Neural cell (in vitro differentiated cells): ENCODE measurements around the gene HMGXB4. TPM values are rescaled to one million over a fixed set of nuclear protein-coding genes. Genes with fewer than 3 reads are reported as not detected.

Source experiments
- H2AFZ ChIP-seq: fragments of 200-600, 300-800 bp; sonication (generic), shearing (Covaris generic); 2 replicates; pipeline ENCODE4 v1.6.0; 2014; ENCODE audit warnings: low read depth, mild to moderate bottlenecking, antibody characterized with exemption, low read length, moderate library complexity
- H3F3A ChIP-seq: fragments of 200-600 bp; shearing (Covaris generic); 2 replicates; pipeline ENCODE4 v1.6.1; 2016; ENCODE audit warnings: mild to moderate bottlenecking, moderate library complexity, mixed read lengths, antibody characterized with exemption, low read length; ENCODE audit not compliant: insufficient read depth, poor library complexity, severe bottlenecking
- H3K27ac ChIP-seq: fragments of 200-600, 300-800 bp; sonication (generic), shearing (Covaris generic); 2 replicates; pipeline ENCODE4 v1.5.1; 2014; ENCODE audit warnings: mild to moderate bottlenecking, low read length, moderate library complexity
- H3K27me3 ChIP-seq: fragments of 300-800, 200-600 bp; sonication (generic), shearing (Covaris generic); 2 replicates; pipeline ENCODE4 v1.6.0; 2014; ENCODE audit warnings: mild to moderate bottlenecking, low read depth, low read length, moderate library complexity; ENCODE audit not compliant: insufficient read depth
- H3K36me3 ChIP-seq: fragments of 300-800, 200-600 bp; sonication (generic), shearing (Covaris generic); 2 replicates; pipeline ENCODE4 v1.5.1; 2014; ENCODE audit warnings: mild to moderate bottlenecking, antibody characterized with exemption, low read length, moderate library complexity; ENCODE audit not compliant: insufficient read depth
- H3K4me2 ChIP-seq: fragments of 300-800, 200-600 bp; sonication (generic), shearing (Covaris generic); 2 replicates; pipeline ENCODE4 v1.6.0; 2014; ENCODE audit warnings: mild to moderate bottlenecking, low read length
- H3K4me3 ChIP-seq: fragments of 300-800, 200-600 bp; sonication (generic), shearing (Covaris generic); 2 replicates; pipeline ENCODE4 v1.5.1; 2014; ENCODE audit warnings: mild to moderate bottlenecking, low read length, moderate library complexity
- H3K79me2 ChIP-seq: fragments of 200-600 bp; shearing (Covaris generic); replicated peaks from 2 replicates; pipeline ENCODE4 v1.6.0; 2014; ENCODE audit warnings: mild to moderate bottlenecking, low read length, moderate library complexity; ENCODE audit not compliant: insufficient read depth
- H3K9ac ChIP-seq: fragments of 300-800, 200-600 bp; sonication (generic), shearing (Covaris generic); 2 replicates; pipeline ENCODE4 v1.6.1; 2016; ENCODE audit warnings: mild to moderate bottlenecking, low read length, mixed read lengths
- H3K9me2 ChIP-seq: fragments of 200-600 bp; shearing (Covaris generic); 2 replicates; pipeline ENCODE4 v1.6.1; 2016; ENCODE audit warnings: mild to moderate bottlenecking, low read length, mixed read lengths; ENCODE audit not compliant: insufficient read depth
- H3K9me3 ChIP-seq: fragments of 200-600, 300-800 bp; sonication (generic), shearing (Covaris generic); 2 replicates; pipeline ENCODE4 v1.6.1; 2016; ENCODE audit warnings: mild to moderate bottlenecking, mixed run types, low read length, moderate library complexity, mixed read lengths
- H4K20me1 ChIP-seq: fragments of 200-600 bp; shearing (Covaris generic); 2 replicates; pipeline ENCODE4 v1.6.1; 2016; ENCODE audit warnings: mild to moderate bottlenecking, mixed run types; ENCODE audit not compliant: insufficient read depth
- EP300 ChIP-seq: fragments of 450-650 bp; conservative IDR thresholded peaks from 2 replicates; pipeline ENCODE4 v1.6.1; 2014; ENCODE audit warnings: antibody characterized with exemption, mild to moderate bottlenecking, moderate library complexity; ENCODE audit not compliant: poor library complexity, severe bottlenecking
- EZH2 ChIP-seq: fragments of 200-600, 300-800 bp; shearing (Covaris generic), sonication (generic); IDR thresholded peaks from 2 replicates; pipeline ENCODE4 v1.6.1; 2014; ENCODE audit warnings: antibody characterized with exemption, low read length, borderline replicate concordance, mild to moderate bottlenecking; ENCODE audit not compliant: insufficient read depth, poor library complexity, severe bottlenecking
- MXI1 ChIP-seq: fragments of 450-650 bp; conservative IDR thresholded peaks from 2 replicates; pipeline ENCODE4 v1.6.1; 2014; ENCODE audit warnings: antibody characterized with exemption, mild to moderate bottlenecking; ENCODE audit not compliant: poor library complexity, severe bottlenecking
- POLR2AphosphoS5 ChIP-seq: IDR thresholded peaks from 2 replicates; pipeline ENCODE4 v1.6.1; 2012
- RAD21 ChIP-seq: fragments of 450-650 bp; conservative IDR thresholded peaks from 2 replicates; pipeline ENCODE4 v1.6.1; 2014; ENCODE audit warnings: antibody characterized with exemption, mild to moderate bottlenecking, moderate library complexity
- polyA plus RNA-seq: library from polyadenylated mRNA; depleted of rRNA; stranded (reverse); fragments of >200 nt; gene quantifications from 2 replicates; pipeline ENCODE4 v1.2.3, GENCODE V29; 2014
- TF ChIP-seq, protein P1 (sequence below): fragments of 450-650 bp; IDR thresholded peaks from 2 replicates; pipeline ENCODE4 v1.5.1; 2014; ENCODE audit warnings: antibody characterized with exemption, mild to moderate bottlenecking, moderate library complexity; ENCODE audit not compliant: poor library complexity, severe bottlenecking
- TF ChIP-seq, protein P2 (sequence below): IDR thresholded peaks from 2 replicates; pipeline ENCODE4 v1.6.1; 2012; ENCODE audit warnings: borderline replicate concordance

Gene HMGXB4
- polyA plus RNA-seq, 1 donor from 2014 or later, result 20.0 TPM

DNA sequence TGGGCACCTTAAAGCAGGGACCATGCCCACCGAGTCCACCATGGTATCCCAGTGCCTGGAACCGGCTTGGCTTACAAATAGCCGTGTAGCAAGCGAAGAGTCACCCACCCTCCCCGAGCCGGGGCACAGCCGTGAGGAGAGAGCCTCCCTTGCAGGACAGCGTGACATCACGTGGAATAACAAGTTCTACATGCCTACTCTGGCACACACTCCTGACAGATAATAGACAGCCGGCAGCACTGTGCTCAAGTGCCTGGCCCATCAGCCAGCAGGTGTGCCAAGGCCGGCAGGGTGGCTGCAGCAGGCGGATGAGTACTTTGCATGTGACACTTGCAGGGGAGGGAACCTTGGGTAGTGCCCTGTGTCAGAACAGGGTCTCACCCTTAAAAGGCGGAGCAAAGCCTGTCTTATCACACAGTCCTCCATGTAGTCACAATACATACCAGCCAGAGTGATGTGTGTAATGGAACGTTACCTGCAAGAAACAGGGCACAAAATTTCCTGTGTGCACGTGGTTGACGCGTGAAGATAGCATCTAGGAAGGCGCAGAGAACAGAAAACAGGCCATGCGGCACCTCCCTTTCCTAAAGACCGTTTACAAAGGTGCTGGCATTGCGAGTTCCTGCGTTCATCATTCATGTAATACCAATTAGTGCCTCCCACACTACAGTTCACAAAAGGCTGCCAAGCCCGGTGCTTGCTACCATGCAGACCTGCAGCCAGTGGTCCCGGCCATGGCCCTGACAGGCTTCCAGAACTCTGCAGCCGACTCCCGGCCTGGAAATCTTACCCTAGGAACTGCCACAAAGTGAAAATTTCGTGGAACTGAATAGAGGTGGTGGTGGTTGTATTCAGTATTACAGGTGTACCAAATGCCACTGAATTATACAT is 58.8 kb downstream of the HMGXB4 start:
- Histone ChIP-seq H3K9me2 (no peaks in the 10 kb centered on the region), H3K4me3 (no peak overlapping the region), H3K27me3 (no peaks in the 10 kb centered on the region), H3K36me3 (no peaks in the 10 kb centered on the region), H2AFZ (no peak overlapping the region), H3K9me3 (no peaks in the 10 kb centered on the region), H3F3A (no peaks in the 10 kb centered on the region), H4K20me1 (no peaks in the 10 kb centered on the region), H3K4me2 (no peak overlapping the region), H3K79me2 (no peaks in the 10 kb centered on the region), H3K9ac (no peak overlapping the region), H3K27ac (no peak overlapping the region)
- no peak for TF ChIP-seq MXI1
- no peak for TF ChIP-seq EZH2
- TF ChIP-seq, protein P1, sequence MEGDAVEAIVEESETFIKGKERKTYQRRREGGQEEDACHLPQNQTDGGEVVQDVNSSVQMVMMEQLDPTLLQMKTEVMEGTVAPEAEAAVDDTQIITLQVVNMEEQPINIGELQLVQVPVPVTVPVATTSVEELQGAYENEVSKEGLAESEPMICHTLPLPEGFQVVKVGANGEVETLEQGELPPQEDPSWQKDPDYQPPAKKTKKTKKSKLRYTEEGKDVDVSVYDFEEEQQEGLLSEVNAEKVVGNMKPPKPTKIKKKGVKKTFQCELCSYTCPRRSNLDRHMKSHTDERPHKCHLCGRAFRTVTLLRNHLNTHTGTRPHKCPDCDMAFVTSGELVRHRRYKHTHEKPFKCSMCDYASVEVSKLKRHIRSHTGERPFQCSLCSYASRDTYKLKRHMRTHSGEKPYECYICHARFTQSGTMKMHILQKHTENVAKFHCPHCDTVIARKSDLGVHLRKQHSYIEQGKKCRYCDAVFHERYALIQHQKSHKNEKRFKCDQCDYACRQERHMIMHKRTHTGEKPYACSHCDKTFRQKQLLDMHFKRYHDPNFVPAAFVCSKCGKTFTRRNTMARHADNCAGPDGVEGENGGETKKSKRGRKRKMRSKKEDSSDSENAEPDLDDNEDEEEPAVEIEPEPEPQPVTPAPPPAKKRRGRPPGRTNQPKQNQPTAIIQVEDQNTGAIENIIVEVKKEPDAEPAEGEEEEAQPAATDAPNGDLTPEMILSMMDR, result no peak
- TF ChIP-seq POLR2AphosphoS5, result no peak
- no peak for TF ChIP-seq RAD21
- no peak for TF ChIP-seq EP300
- TF ChIP-seq, protein P2, sequence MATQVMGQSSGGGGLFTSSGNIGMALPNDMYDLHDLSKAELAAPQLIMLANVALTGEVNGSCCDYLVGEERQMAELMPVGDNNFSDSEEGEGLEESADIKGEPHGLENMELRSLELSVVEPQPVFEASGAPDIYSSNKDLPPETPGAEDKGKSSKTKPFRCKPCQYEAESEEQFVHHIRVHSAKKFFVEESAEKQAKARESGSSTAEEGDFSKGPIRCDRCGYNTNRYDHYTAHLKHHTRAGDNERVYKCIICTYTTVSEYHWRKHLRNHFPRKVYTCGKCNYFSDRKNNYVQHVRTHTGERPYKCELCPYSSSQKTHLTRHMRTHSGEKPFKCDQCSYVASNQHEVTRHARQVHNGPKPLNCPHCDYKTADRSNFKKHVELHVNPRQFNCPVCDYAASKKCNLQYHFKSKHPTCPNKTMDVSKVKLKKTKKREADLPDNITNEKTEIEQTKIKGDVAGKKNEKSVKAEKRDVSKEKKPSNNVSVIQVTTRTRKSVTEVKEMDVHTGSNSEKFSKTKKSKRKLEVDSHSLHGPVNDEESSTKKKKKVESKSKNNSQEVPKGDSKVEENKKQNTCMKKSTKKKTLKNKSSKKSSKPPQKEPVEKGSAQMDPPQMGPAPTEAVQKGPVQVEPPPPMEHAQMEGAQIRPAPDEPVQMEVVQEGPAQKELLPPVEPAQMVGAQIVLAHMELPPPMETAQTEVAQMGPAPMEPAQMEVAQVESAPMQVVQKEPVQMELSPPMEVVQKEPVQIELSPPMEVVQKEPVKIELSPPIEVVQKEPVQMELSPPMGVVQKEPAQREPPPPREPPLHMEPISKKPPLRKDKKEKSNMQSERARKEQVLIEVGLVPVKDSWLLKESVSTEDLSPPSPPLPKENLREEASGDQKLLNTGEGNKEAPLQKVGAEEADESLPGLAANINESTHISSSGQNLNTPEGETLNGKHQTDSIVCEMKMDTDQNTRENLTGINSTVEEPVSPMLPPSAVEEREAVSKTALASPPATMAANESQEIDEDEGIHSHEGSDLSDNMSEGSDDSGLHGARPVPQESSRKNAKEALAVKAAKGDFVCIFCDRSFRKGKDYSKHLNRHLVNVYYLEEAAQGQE, result no peak

DNA sequence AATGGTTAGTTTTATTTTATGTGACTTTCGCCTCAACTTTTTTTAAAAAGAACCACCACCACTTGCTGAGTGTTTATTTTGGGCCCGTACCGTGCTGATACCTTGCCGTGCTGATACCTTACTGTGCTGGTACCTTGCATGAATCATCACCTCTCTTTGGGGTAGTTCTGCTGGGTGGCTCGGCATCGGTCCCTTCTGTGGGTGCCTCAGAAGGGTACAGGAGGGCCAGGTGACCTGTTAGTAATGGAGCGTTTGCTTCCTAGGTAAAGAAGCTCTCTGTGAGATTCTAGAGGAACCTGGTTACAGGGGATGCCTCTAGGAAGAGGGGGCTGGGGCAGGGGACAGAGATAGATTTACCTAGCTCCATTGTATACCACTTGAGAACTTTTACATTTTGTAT is 59.5 kb downstream of the HMGXB4 start:
- Histone ChIP-seq H3K9me3 (no peaks in the 10 kb centered on the region), H2AFZ (no peak overlapping the region), H3K9me2 (no peaks in the 10 kb centered on the region), H3K9ac (no peak overlapping the region), H4K20me1 (no peaks in the 10 kb centered on the region), H3K79me2 (no peaks in the 10 kb centered on the region), H3K36me3 (no peaks in the 10 kb centered on the region), H3K4me3 (no peak overlapping the region), H3K27me3 (no peaks in the 10 kb centered on the region), H3K27ac (no peak overlapping the region), H3F3A (no peaks in the 10 kb centered on the region), H3K4me2 (no peak overlapping the region)
- TF ChIP-seq EP300 (no peak), MXI1 (no peak)
